ENCODE data around the gene NCS1.

The NCS1 gene

GRCh38 chr9:130215341-130216119 is 43.3 kb downstream of the NCS1 start:
- DNase-seq, result peak; percentile 25

DNA sequence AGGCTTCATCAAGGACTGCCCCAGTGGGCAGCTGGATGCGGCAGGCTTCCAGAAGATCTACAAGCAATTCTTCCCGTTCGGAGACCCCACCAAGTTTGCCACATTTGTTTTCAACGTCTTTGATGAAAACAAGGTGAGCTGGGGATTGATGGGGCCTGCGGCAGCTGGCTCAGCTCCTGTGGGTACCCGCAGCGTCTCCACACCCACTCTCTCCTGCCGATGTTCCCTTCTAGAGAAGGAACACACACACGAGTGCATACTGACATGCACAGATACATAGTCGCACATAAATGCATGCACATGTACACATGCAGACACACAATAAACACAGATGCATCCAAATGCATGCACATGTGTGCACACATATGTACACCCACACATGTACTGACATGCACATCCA is 45.6 kb downstream of the NCS1 start:
- DNase-seq, result no peak

GRCh38 chr9:130219661-130220096 is 47.5 kb downstream of the NCS1 start:
- no peak for DNase-seq

DNA sequence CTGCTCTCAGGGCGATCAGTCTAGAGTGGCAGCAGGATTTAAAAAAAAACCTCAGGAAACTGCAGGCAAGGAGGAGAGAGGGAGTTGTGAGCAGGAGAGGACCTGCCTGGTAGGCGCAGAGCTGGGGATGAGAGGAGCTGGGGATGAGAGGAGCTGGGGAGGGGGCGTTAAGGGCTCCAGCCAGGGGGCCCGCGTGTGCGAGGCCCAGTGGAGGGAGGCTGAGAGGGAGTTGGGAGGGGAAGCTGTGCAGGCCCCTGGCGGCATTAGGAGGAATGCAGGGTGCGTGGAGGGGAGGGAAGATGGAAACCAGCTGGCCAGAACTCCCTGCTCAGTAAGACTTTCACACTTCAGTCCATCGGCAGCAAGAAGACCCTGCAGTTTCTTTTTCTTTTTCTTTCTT is 48.1 kb downstream of the NCS1 start:
- peak; percentile 54 for DNase-seq

DNA sequence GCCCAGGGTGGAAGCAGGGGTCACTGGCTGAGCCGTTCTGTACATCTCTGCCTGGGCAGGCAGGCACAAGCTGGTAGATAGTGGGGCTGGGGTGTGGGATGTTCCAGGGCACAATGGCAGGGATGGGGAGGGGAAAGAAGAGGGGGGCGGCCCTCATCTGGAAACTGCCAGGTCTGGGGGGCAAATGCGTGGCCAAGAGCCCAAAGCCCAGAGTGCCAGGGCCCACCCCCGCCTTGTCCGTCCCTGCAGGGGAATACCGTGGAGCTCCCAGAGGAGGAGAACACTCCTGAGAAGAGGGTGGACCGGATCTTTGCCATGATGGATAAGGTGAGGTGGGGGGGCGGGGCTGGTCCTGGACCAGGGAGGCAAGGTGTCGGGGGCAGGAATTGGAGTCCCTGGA is 50.6 kb downstream of the NCS1 start:
- no peak for DNase-seq

GRCh38 chr9:130225071-130225470 is 52.9 kb downstream of the NCS1 start:
- DNase-seq, result no peak

GRCh38 chr9:130225586-130225985 is 53.4 kb downstream of the NCS1 start:
- no peak for DNase-seq

DNA sequence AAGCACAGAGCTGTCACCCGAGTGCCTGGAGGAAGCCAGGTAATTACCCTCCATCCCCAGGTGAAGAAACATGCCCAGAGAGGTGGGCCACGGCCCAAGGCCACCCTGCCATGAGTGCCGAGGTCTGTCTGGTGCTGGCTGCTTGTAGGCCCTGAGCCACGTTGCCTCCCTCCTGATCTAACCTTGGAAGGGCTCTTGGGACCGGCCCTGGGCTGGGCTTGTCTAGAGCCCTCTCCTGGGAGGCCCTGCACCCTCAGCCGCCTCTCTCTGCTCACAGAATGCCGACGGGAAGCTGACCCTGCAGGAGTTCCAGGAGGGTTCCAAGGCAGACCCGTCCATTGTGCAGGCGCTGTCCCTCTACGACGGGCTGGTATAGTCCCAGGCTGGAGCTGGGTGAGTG is 53.9 kb downstream of the NCS1 start:
- DNase-seq, result no peak

DNA sequence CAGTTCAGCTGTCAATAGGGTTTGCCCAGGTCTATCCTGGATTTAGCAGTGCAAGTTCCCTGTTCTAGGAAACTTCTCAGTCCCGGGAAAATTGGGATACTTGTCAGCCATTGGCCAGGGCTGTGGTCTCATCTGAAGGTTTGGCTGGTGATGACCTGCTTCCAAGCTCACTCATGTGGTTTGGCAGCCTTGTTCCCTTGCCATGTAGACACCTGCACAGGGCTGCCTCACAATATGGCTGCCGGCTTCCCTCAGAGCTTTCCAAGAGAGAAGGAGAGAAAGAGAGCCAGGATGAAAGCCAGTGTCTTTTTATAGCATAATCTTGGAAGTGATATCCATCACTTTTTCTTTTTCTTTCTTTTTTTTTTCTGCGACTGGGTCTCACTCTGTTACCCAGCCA is 55.6 kb downstream of the NCS1 start:
- DNase-seq, result no peak

DNA sequence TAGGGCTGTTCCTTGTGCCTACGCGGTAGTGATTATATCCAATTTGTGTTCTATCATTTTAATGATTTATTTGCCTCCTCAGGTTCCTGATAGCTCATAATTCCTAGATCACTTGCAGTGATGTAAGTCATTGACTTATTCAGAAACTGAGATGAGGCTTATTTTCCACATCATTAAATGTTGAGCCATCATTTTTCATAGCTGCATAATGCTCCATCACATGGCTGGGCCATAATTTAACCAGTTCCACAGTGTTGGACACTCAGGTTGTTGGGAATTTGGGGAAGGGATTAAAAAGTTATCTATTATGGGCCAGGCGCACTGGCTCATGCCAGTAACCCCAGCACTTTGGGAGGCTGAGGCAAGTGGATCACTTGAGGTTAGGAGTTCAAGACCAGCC is 57.6 kb downstream of the NCS1 start:
- no peak for DNase-seq

DNA sequence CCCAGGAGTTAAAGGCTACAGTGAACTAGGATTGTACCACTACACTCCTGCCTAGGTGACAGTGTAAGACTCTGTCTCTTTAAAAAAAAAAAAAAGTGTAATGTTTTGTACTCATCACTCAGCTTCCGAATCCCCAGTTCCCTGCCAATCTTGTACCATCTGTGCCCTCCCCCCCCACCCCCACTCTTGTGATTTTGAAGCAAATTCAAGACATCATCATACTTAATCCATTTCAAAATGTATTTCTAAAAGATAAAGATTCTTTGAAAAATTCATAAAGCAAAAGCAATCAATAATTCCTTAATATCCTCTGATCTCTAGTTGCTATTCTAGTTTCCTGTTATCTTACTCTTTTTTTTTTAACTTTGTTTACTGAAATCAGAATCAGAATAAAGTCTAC is 58.4 kb downstream of the NCS1 start:
- no peak for DNase-seq

- no peak for DNase-seq
Measured at GRCh38 chr9:130232899-130233586, 60.8 kb downstream of the NCS1 start.

- DNase-seq, result no peak
Measured at GRCh38 chr9:130233587-130233945, 61.4 kb downstream of the NCS1 start.

DNA sequence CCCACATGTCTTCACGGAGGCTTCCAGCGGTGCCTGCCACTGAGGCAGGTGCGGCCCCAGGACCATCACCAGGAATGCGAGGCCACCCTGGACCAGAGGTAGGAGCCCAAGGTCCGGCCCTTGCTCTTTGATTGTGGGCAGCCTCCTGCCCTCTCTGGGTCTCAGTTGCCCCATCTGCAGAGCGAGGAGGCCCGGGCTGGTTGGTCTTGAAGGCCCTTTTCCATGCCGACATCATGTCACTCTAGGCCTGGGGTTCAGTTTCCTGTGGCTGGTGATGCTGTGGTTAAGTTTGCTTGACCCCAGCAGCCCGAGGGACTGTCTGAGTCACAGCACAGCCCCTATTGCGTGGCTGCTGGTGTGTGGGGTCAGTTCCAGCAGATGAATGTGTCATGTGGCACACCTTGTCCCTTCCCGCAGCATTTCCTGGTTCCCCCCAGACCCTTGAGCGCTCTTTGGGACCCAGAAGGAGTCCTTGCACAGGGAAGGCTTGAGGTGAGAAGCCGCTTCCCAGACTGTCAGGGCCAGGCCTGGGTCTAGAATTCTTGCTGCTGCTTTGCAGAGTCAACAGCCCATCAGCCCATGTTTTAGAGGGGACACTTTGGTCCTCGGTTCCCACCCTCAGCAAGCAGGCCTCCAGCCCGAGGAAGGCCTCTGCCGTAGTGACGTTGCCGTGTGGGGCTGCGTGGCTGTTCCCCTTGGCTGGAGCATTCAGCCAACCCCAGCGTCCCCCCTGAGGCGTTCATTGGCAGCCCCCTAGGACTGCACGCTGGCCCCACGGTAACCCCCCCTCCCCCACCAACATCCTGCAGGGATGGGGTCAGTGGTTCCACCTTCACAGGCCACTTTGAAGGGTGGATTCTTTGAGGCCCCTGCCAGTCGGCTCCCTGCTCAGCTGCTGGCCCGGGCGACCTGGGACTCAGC is 62.4 kb downstream of the NCS1 start:
- no peak for DNase-seq

GRCh38 chr9:130235558-130236435 is 63.6 kb downstream of the NCS1 start:
- peak; percentile 57 for DNase-seq

GRCh38 chr9:130236436-130236985 is 64.3 kb downstream of the NCS1 start:
- no peak for DNase-seq

- peak; percentile 53 for DNase-seq
Measured at GRCh38 chr9:130237076-130237475, 64.9 kb downstream of the NCS1 start.

GRCh38 chr9:130237763-130238524 is 65.7 kb downstream of the NCS1 start:
- no peak for DNase-seq

GRCh38 chr9:130239363-130239695 is 67.1 kb downstream of the NCS1 start:
- no peak for DNase-seq

DNA sequence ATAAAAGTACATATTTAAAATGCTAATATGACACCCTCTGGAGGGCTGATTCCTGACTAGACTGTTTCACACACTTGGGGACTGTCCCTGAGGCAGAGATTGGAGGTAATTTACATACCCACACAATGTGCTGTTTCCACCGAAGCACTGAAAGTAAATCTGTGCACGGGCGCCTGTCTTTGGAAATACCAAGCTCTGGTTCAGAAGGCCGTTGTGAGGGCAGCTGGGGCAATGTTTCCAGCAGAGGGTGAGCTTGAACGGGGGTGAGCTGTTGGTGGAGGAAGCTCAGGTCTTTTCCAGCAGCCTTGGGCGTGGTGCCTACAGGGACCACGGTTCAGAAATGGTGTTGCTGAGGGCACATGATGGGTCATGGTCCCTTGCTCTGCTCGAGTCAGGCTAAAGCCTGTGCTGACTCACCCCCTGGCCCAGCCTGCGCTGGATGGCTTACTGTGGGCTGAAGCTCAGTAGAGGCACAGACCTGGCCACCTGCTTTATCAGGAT is 67.6 kb downstream of the NCS1 start:
- no peak for DNase-seq

All from fibroblast of upper back skin (primary cell).